GM12873 (cell line): Measurements from ENCODE around the gene UPF3A.

Source experiments
- TF ChIP-seq, protein P1 (sequence below): IDR thresholded peaks from 2 replicates; pipeline ENCODE4 v1.5.1; 2012; ENCODE audit warnings: low read depth, mild to moderate bottlenecking, moderate library complexity, low read length, control low read depth; ENCODE audit not compliant: insufficient read depth; ENCODE audit errors: missing control alignments

Gene UPF3A

GRCh38 chr13:114259374-114259773 is 22.0 kb upstream of the UPF3A start:
- TF ChIP-seq, protein P1, sequence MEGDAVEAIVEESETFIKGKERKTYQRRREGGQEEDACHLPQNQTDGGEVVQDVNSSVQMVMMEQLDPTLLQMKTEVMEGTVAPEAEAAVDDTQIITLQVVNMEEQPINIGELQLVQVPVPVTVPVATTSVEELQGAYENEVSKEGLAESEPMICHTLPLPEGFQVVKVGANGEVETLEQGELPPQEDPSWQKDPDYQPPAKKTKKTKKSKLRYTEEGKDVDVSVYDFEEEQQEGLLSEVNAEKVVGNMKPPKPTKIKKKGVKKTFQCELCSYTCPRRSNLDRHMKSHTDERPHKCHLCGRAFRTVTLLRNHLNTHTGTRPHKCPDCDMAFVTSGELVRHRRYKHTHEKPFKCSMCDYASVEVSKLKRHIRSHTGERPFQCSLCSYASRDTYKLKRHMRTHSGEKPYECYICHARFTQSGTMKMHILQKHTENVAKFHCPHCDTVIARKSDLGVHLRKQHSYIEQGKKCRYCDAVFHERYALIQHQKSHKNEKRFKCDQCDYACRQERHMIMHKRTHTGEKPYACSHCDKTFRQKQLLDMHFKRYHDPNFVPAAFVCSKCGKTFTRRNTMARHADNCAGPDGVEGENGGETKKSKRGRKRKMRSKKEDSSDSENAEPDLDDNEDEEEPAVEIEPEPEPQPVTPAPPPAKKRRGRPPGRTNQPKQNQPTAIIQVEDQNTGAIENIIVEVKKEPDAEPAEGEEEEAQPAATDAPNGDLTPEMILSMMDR: no peak

DNA sequence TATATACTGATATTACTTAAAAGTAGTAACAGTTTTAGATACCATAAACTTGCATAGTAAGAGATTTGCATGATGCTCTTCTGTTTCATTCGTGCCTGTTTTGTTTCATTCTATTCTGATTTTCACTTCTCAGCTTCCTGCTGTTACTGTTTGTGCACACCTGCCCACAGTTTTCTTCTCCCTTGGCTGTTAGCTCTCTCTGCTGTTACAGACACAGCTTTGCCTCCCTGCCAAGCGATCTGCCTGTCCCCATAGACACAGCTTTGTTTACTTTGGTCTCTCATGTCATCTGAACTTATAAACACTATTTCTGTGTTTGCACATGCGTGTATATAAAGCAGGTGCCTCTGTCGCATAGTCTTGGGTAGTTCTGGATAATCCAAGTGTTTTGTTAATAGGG is 21.4 kb upstream of the UPF3A start:
- TF ChIP-seq, protein P1: no peak

DNA sequence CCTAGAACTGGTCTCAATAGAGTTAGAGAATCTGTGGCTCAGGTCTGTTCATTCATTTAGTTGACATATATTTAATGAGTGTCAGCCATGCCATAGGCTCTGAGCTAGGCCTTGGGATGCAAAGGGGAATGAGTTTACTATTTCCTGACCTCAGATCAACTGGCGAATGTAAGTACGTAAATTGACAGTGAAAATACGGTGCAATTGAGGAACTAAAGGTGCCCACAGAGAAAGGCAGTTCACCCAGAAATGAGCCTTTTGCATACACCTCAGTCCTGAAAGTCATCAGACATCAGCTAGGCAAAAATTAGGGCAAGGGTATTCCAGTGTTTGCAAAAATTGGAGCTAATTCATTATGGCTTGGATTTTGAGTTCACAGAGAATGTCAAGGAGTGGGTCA is 20.6 kb upstream of the UPF3A start:
- TF ChIP-seq, protein P1: no peak

DNA sequence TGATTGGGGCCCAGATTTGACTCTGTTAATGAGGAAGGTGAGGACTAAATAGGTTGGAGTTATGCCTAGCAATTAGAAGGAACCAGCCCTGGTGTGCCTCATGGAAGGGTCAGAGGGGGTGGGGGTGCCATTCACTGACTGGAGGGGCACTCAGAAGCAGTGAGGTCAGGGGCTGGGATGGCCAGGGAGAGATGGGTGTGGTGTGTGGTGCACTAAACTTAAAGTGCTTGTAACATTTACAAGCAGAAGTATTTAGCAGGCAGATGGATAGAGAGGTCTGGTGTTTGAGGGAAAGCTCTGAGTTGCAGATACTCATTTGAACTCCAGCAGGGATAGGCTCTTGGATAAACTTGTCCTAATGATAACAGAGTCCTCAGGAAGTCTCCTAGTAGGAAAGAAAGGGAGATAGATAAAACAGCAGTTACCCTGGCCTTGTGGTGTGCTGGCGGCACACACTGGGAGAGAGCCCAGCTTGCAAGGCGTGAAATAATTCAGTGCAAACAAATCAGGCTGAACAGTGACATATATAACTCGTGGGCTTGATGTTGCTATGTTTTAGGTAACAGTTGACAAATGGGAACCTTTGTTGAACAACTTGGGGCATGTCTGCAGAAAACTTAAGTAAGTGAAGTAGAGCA is 20.0 kb upstream of the UPF3A start:
- TF ChIP-seq, protein P1: no peak

- TF ChIP-seq, protein P1: no peak
These were observed 17.8 kb upstream of the UPF3A start for GRCh38 chr13:114263578-114263977.

- TF ChIP-seq, protein P1: no peak
These were observed 16.4 kb upstream of the UPF3A start for GRCh38 chr13:114264886-114265611.

DNA sequence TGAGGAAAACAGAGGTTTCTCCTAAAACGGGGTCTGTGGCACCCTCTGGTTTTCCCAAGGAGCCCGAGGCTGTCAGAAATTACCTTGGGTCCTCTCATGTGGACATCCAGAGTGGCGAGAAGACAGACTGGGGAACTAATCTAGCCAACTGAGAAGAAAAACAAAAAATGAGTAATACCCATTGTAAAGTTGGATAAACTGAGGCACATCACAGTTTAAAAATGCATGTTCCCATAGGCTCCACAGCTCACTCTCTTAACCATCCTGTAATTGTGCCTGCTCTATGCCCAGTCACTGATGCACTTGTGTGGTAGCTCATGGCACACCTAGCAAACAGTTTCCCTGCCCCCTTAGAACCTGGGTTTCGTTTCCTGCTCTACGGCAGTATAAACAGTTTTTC is 15.2 kb upstream of the UPF3A start:
- TF ChIP-seq, protein P1: no peak
